ENCODE results near the gene CHCHD2.
"Not testable (repeated sequence)": the region's sequence is repeated elsewhere in the genome, so short reads cannot be mapped to it uniquely, and the experiment has no call there.

The CHCHD2 gene

DNA sequence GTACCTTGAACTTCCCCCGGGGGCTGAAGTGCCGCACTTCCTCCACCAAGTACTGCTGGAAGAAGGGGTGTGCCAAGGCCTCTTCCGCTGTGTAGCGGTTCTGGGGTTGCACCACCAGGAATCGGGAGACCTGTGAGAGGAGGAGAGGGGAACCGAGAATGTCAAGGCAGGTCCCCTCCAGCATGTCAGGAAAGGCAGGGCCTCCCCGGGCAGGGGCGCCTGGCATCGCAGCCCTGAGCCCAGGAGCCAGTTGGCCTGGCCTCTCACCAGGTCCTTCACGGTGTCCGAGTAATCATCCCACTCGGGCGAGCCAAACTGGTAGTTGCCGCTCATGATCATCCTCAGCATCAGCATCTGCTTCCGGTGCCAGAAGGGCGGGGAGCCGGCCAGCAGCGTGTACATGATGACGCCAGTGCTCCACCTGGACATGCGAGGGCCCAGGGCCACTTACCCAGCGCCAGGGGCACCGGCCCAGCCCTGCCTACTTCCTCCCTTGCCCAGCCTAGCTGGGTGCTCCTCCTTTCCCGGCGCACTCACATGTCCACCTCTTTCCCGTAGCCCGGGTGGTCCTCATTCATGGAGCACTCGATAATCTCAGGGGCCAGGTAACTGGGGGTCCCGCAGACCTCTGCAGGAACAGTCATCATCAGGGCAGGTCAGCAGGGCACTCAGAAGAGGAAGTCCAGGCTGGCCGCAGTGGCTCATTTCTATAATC, 24.5 kb downstream of the CHCHD2 start:
- no peak for DNase-seq

- not testable (repeated sequence) for DNase-seq
These were observed 25.4 kb downstream of the CHCHD2 start for GRCh38 chr7:56080726-56081435.

GRCh38 chr7:56079450-56080185, 26.7 kb downstream of the CHCHD2 start:
- DNase-seq: no peak

DNA sequence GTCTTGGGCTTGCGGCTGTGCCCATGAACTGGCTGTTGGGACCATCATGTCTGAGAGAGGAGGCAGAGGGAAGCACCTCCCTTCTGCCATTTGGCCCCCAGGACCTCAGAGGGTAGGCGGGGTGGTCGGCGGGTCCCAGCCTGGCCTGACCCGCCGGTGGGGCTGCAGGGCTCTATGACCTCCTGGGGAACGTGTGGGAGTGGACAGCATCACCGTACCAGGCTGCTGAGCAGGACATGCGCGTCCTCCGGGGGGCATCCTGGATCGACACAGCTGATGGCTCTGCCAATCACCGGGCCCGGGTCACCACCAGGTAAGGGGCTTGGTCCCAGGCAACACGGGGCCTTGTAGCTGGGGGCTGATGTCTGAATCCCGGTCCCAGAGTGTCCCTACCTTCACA, 28.1 kb downstream of the CHCHD2 start:
- DNase-seq: no peak

DNA sequence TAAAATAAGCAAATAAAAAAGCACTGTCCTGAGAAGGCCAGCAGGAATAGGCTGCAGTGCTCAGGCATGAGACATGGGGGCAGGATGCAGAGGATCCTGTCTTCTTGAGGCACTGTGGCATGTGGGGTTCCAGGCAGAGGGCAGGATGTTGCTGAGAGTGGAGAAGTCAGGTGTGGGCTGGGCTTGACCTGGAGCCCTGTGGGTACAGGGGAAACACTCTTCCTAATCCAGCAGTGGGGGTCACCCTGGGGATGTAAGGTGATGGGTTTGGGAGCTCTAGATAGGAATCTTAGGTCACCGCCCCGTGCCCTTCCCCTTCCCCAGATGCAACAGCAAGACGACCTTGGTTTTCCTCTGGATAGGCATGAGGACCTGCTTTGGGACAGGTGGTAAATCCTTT, 28.6 kb downstream of the CHCHD2 start:
- DNase-seq: no peak

- peak; percentile 23 to 70 (median 46) for DNase-seq
These were observed 31.9 kb downstream of the CHCHD2 start for GRCh38 chr7:56074371-56074791.

GRCh38 chr7:56066376-56066775, 39.9 kb downstream of the CHCHD2 start:
- DNase-seq: not testable (repeated sequence)

DNA sequence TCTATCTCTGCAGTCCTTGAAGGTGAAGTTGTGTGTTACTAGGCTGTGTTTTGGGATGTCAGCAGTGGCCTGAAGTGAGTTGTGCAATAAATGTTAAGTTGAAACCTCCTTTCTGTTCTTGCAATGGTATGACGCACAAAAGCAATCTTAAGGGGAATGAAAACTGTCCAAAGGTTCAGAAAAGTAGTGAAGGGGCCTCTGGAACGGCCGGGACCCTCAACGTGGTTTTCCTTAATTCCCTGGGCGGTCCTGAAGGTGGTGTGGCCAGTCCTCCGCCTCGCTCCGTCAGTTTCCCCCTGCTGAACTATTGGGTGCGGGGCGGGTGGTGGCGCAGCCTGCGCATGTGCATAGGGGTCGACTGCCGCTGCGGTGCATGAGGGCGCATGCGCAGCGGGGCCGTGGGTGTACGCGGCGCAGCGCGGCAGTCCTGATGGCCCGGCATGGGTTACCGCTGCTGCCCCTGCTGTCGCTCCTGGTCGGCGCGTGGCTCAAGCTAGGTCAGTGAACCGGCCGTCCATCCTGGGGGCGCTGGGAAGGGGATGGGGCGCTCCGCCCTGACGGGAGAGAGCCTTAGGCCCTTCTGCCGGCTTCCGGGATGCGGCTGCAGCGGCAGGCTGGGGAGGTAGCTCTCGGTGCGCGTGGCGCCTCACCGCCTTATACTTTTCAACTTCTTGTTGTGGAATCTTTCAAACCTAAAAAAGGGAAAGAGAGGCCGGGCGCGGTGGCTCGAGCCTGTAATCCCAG, 42.2 kb downstream of the CHCHD2 start, which contains the start of gene SUMF2:
Gene SUMF2, plus strand, starts transcription at position 405 of the 744 bp plus-strand sequence. Its CDS starts 26 bp downstream, at position 431.
- peak; percentile 86 to 95 (median 86) for DNase-seq

DNA sequence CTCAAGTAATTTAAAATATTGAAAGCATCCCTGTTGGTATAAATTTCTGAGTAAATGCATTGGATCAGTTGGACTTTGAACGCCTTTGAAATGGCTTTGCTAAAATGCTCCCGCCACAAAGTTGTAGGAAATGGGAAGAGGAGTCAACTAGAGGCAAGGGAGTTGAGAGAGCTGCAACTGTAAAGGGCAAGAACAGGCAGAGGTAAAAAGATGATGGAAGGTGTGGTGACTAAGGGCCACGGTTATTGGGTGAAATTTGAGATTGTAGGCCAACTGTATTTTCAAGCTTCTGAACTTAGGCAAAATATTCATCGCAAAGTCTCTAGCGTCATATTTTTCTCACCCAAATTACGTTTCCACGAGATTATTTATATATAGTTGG, 42.8 kb downstream of the CHCHD2 start:
- no peak for DNase-seq

GRCh38 chr7:56062382-56062781, 43.9 kb downstream of the CHCHD2 start:
- no peak for DNase-seq

DNA sequence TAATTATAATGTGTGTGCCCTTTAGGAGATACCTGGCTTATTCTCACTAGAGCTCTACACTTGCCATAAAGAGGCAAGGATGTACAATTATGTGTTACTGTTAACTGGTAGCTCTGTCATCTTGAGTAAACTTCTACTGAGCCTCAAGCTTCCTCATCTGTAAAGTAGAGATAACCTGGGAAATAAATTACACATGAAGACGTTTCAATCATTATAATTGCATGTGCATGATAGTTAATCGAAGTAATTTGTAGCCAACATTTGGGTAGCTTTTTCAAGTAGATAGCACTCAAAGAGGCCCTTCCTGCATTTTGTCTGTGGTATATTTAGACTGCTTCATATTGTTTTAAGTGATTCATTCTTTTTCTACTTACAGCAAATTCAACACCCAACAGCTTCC, 52.3 kb downstream of the CHCHD2 start:
- DNase-seq: no peak

GRCh38 chr7:56053379-56053778, 52.9 kb downstream of the CHCHD2 start:
- no peak for DNase-seq

All from stimulated activated naive CD4-positive, alpha-beta T cell (primary cell).